Lower lobe of right lung (tissue), 1 donor: Measurements from ENCODE around the gene EPHA2. TPM values are rescaled to one million over a fixed set of nuclear protein-coding genes. Genes with fewer than 3 reads are reported as not detected.

Experiments
- total RNA-seq: library from RNA; stranded (reverse); fragmentation: NEBNext Ultra II Directional; extraction: Animal tissue kit (Norgen Biotek cat#: 25700); gene quantifications from one replicate; pipeline ENCODE4 v1.2.1, GENCODE V29; 2021
- donor health status: DM: no; HTN: yes; CAD: no; lungs with severe emphysema.

EPHA2 gene
- total RNA-seq, 1 donor from 2014 or later = 20.4 TPM

Other genes starting within 250 kb of the EPHA2 start
- gene ZBTB17, start 180.0 kb downstream of the EPHA2 start, total RNA-seq = 37.7 TPM
- gene SRARP, start 151.8 kb downstream of the EPHA2 start, total RNA-seq = 0.21 TPM
- gene HSPB7, start 138.0 kb downstream of the EPHA2 start, total RNA-seq = 4.9 TPM
- 0.65 TPM for gene CLCNKA, start 134.0 kb downstream of the EPHA2 start, total RNA-seq
- 0.18 TPM for gene CLCNKB, start 112.3 kb downstream of the EPHA2 start, total RNA-seq
- gene FAM131C, start 82.4 kb downstream of the EPHA2 start, total RNA-seq = not detected
- 15.6 TPM for gene ARHGEF19, start 56.6 kb upstream of the EPHA2 start, total RNA-seq
- gene CPLANE2, start 81.1 kb upstream of the EPHA2 start, total RNA-seq = 9.1 TPM
- 21.5 TPM for gene FBXO42, start 196.4 kb upstream of the EPHA2 start, total RNA-seq
- 111 TPM for gene SZRD1, start 211.2 kb upstream of the EPHA2 start, total RNA-seq